ENCODE results near the gene CD69.

Gene CD69

GRCh38 chr12:9776781-9777180 lies 16.1 kb upstream of the CD69 start:
- no peak for TF ChIP-seq CTCF (IDR thresholded peaks at IDR 0.05)

- no peak for TF ChIP-seq CTCF (IDR thresholded peaks at IDR 0.05)
Observed at GRCh38 chr12:9773216-9773877, 12.6 kb upstream of the CD69 start.

- TF ChIP-seq CTCF (IDR thresholded peaks at IDR 0.05) = no peak
Observed at GRCh38 chr12:9763025-9763424, 2.3 kb upstream of the CD69 start.

- no peak for TF ChIP-seq CTCF (IDR thresholded peaks at IDR 0.05)
Observed at GRCh38 chr12:9762369-9762768, 1.7 kb upstream of the CD69 start.

GRCh38 chr12:9761419-9761781 lies 699 bp upstream of the CD69 start:
- no peak for TF ChIP-seq CTCF (IDR thresholded peaks at IDR 0.05)

- TF ChIP-seq CTCF (IDR thresholded peaks at IDR 0.05) = no peak
Observed at GRCh38 chr12:9760120-9760519, 581 bp downstream of the CD69 start.

GRCh38 chr12:9759694-9760093 lies 1.0 kb downstream of the CD69 start:
- TF ChIP-seq CTCF (IDR thresholded peaks at IDR 0.05) = no peak

- no peak for TF ChIP-seq CTCF (IDR thresholded peaks at IDR 0.05)
Observed at GRCh38 chr12:9758119-9758518, 2.6 kb downstream of the CD69 start.
